AG09309 (cell line): Measurements from ENCODE around the gene SLC7A5.

Experiments
- DNase-seq: peaks from one replicate; pipeline ENCODE4 v3.0.0-alpha.2; 2010; ENCODE audit warnings: low read depth
- H3K4me3 ChIP-seq: 2 replicates; pipeline ENCODE4 v1.5.1; 2011; ENCODE audit warnings: mild to moderate bottlenecking, low read depth, low read length, moderate library complexity; ENCODE audit not compliant: control insufficient read depth
- CTCF ChIP-seq: IDR thresholded peaks from 2 replicates; pipeline ENCODE4 v1.5.1; 2011; ENCODE audit warnings: mild to moderate bottlenecking, low read depth, low read length, inconsistent platforms; ENCODE audit not compliant: insufficient read depth, control insufficient read depth; ENCODE audit errors: missing control alignments

Gene SLC7A5

GRCh38 chr16:87853411-87854052, 15.8 kb downstream of the SLC7A5 start:
- no peak overlapping the region for H3K4me3 ChIP-seq
- peak; percentile 78 for DNase-seq
- no peak for TF ChIP-seq CTCF

DNA sequence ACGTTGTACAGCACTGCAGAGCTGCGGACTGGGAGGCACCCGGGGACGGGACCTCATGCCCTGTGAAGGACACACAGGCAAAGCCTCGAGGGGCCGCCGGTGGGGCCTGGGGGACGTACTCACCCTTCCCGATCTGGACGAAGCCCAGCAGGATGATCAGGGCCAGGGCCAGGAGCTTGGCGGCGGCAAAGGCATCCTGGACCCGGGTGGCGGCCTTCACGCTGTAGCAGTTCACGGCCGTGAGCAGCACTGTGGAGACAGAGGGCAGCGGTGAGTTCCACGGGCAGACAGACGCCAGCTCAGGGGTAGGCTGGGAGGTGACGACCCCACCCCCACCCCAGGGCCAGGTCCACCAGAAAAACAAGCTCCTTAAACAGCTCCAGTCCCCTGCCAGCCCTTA, 17.7 kb downstream of the SLC7A5 start:
- no peak for DNase-seq
- H3K4me3 ChIP-seq: no peak overlapping the region

DNA sequence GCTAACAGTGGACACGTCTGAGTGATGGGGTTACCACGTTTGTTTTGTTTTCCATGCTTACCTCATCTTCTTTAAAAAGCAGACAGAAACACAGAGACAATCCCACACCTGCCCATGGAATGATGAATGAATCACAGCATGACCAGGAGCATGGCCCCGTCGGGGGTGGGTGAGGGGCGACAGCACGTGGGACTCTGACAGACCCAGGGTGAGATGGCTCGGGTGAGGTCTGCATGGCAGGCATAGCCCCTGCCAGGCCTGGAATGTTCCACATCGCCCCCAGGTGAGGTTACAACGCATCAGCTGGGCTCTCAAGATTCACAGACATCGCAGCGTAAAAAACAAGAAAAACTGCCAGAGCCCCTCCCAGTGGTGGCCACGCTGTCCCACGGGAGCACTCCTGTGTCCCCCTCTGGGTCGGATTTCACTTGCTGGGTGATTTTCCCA, 18.1 kb downstream of the SLC7A5 start:
- H3K4me3 ChIP-seq: no peak overlapping the region
- DNase-seq: no peak
- TF ChIP-seq CTCF: no peak

More for the DNA sequence above, 17.7 kb downstream of the SLC7A5 start:
- TF ChIP-seq CTCF: no peak

DNA sequence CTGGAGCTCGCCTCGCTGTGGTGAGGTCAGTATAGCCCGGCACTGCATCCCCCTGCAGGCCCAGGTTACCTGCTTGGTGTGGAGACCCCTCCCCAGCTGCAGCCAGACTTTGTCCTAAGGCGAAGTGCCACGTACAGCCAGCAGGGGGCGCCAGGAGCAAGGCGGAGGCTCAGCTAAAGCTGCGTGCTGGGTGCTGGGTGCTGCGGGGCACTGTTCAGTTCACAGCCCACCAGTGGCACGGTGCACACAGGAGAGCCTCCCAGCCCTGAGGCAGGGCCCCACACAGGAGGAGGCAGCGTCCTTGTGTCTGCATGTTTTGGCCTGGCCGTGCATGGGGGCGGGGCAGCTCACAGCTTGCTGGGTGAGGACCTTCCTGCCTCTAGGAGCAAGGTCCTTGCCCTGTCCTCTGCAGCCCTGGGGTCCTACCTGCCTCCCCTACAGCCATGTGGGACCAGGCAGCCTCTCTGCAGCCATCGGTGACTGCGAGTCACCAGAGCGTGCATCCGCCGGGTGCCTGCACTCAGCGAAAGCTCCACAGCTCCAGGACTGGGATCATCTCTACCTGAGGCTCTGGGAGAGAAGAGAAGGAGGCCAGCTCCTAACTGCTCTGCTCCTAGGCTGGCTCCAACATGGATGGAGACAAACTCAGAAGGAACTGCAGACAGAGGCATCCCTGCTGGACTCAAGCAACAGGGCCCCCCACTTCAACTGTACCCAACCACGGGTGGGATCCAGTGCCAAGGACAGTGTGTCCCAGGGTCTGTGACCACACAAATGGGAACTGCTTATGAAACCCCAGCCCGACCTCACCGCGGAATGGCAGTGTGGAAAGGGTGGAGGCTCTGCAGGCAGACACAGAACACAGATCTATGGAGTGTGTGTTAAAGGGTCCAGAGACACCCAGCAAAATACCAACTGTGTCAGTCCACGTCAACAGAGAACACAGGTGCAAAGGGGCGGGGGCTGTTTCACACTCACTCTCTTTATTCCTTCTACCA, 19.0 kb downstream of the SLC7A5 start:
- no peak for DNase-seq
- H3K4me3 ChIP-seq: no peak overlapping the region
- TF ChIP-seq CTCF: peak; percentile 96

DNA sequence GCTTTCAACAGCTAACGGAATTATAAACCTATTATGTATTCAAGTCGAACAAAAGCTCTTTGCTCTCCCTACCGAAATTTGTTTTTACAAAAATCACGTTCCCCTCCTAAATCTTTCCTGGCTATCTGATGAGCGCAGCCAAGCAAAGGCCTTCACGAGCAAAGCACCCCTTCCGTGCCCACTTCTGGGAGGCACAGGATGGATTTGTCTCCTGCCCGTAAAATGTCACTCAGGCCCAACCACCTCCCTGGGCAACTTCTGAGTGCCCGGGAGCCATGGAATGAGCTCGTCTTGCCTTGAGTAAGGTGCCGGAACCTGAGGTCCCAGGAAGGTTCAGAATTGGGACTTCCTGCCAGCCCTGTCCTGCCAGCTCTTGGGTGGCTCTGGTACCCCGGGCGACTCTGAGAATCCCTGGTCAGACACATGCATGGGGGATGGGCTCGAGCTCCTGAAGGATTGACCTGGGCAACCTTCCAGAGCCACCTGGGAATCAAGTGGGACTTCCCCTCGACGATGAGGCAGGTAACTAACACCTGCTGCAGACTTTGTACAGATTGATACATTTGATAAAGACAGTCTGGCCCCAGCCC, 19.8 kb downstream of the SLC7A5 start:
- no peak for TF ChIP-seq CTCF
- H3K4me3 ChIP-seq: no peak overlapping the region
- no peak for DNase-seq

GRCh38 chr16:87848676-87849345, 20.5 kb downstream of the SLC7A5 start:
- DNase-seq: no peak
- TF ChIP-seq CTCF: no peak
- H3K4me3 ChIP-seq: no peak overlapping the region
